AG09309 (cell line): Measurements from ENCODE around the gene CMTM4.

Experiments used
- DNase-seq: peaks from one replicate; pipeline ENCODE4 v3.0.0-alpha.2; 2010; ENCODE audit warnings: low read depth
- H3K4me3 ChIP-seq: 2 replicates; pipeline ENCODE4 v1.5.1; 2011; ENCODE audit warnings: mild to moderate bottlenecking, low read depth, low read length, moderate library complexity; ENCODE audit not compliant: control insufficient read depth
- TF ChIP-seq, protein P1 (sequence below): IDR thresholded peaks from 2 replicates; pipeline ENCODE4 v1.5.1; 2011; ENCODE audit warnings: mild to moderate bottlenecking, low read depth, low read length, inconsistent platforms; ENCODE audit not compliant: insufficient read depth, control insufficient read depth; ENCODE audit errors: missing control alignments

CMTM4 gene

DNA sequence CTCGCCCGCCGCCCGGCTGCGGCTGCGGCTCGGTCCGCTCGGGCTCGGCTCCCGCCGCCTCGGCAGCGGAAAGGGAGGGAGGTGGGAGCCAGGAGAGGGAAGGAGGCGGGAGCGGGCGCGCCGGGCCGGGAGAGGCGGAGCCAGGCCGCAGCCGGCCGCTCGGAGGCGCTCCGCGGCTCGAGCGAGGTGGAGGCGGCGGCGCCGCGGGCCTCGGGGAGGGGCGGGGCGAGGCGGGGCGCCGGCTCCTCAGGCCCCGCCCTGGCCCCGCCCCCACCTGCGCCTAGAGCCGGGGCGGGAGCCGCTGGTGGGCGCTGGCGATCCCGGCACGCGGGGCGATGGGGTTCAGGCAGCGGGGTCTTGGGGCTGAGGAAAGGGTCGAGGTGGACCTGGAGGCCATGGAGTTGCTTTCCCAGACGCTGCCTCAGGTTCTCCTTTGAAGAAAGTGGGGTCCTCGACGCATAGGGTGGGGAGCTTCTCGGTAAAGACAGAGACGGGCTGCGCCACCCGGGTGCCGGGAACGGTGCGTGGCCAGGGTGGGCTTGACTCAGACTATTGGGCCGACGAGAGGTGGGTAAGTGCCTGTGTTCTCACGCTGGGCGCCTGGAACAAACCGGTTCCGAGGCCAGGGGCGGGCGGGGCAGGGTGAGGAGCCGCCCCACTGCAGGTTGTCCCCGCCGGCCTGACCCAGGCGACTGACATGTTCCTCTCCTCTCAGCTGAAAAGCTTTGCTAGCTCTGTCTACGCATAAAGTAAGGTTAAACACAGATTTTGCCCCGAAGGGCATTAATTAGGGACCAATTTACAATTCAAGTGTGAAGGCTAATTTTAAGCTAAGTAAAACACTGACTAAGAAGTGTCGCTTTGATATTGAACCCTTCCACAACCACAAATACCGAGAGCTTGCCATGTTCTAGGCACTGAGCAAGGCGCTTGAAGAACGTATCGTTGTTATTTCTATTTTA, at the start of gene CMTM4:
Gene CMTM4 (minus strand): TSS at position 75 of the 962 bp plus-strand sequence. CDS start 218 bp downstream, outside the sequence.
- TF ChIP-seq, protein P1, sequence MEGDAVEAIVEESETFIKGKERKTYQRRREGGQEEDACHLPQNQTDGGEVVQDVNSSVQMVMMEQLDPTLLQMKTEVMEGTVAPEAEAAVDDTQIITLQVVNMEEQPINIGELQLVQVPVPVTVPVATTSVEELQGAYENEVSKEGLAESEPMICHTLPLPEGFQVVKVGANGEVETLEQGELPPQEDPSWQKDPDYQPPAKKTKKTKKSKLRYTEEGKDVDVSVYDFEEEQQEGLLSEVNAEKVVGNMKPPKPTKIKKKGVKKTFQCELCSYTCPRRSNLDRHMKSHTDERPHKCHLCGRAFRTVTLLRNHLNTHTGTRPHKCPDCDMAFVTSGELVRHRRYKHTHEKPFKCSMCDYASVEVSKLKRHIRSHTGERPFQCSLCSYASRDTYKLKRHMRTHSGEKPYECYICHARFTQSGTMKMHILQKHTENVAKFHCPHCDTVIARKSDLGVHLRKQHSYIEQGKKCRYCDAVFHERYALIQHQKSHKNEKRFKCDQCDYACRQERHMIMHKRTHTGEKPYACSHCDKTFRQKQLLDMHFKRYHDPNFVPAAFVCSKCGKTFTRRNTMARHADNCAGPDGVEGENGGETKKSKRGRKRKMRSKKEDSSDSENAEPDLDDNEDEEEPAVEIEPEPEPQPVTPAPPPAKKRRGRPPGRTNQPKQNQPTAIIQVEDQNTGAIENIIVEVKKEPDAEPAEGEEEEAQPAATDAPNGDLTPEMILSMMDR: no peak
- DNase-seq: peak; percentile 29
- peak within 1 kb of the TSS; percentile 74 for H3K4me3 ChIP-seq

DNA sequence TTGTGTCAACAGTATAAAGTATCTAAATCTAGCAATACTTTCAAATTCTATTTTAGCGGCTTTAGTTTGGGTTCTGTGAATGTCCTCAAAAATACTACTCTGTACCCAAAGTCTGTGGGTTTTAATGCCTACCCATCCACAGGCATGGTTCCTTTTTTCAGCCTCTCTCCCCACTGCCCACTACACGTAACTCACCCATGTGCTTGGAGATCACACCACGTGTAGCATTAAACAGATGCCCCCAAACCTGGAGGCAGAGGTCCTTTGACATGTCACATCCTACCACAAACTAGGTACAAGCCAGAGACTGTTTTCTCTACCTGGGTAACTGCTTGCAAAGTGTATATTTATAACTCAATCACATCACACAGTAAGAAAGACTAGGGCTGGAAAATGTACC, 49.5 kb upstream of the CMTM4 start:
- DNase-seq: no peak
- no peak overlapping the region for H3K4me3 ChIP-seq
- TF ChIP-seq, protein P1: no peak

DNA sequence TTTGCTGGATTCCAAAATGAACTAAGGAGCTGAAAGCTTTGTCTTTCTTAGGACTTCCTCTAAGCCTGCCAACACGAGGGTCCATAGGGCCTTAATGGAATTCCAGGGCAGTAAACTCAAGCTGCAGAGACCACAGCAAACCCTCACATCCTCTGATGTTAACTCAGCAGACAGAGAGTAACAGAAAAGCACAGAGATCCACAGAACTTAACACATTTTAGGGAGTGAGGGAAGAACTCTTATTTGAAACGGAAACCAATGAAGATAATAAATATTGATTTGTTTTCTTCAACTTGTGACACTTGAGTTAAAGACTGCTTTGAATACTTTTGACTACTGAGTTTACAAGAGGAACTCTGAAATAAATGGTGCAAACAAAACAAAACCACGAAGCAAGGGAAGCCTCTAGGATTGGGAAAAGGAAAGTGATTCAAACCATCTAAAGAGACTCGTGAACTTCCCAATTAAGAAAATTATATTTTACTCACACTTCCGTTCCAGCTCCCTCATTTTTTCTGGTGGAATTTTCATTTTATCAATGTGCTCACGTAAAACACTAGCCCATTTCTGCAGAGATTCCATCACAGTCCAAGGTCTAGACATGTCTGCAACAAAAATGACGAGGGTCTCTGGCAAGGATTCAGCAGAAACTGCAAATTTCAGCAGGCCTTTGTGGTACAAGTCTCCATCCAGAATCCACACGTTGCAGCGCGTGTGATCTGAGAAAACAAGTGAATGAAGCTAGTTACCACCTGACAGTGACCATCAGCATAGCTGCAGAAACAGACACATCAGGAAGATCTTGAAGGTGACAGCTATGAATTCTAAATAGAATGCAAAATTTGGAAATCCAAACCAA, 45.6 kb upstream of the CMTM4 start:
- DNase-seq: no peak
- TF ChIP-seq, protein P1: no peak
- H3K4me3 ChIP-seq: no peak overlapping the region

DNA sequence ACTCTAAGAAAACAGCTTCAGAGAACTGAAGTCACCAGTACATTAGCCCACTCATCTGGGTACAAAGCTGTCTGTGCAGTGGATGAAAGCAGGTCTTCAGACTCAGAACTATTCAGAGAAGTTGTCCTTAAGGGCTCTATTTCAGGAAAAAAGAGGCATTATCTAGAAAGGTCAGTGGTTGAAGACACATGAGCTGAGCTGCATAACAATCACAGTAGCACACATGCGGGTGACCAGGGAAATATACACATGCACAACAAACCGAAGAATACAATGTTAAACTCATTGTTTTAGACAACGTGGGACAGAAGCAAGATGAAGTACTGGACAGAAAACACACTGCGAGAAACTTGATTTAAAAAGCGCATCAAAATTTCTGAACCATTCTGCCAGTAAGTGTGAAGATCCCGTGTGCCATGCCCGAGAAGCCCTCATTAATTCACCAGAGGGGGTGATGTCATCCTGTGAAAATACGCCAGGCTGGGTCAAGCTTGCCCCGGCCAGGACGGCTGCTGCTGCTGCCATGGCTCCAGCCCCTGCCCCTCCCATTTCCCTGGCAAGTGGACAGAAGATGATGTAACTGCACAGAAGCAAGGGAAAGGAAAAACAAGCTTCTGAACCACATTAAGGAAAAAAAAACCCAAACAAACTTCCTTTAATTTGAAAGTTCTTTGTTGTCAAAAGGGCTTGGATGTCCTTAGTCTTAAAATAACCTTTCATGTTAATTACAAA, 44.8 kb upstream of the CMTM4 start:
- peak; percentile 71 for DNase-seq
- no peak overlapping the region for H3K4me3 ChIP-seq
- TF ChIP-seq, protein P1: no peak

DNA sequence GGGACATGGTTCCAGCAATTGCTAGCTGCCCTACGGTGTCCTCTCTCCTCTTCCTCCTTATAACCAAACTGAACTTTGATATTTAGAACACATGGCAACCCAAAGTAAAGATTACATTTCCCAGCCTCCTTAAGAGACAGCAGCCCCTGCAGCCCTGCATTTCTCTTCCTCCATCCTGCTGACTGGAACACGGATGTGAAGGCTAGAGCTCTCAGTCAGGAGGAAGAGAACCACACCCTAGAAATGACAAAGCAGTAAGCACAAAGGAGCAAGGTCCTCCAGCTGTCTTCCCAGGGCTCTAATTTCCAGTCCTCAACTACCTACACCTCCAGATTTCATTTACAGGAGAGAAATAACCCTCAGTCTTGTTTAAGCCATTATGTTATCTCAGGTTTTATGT, 44.0 kb upstream of the CMTM4 start:
- TF ChIP-seq, protein P1: no peak
- no peak overlapping the region for H3K4me3 ChIP-seq
- DNase-seq: no peak

DNA sequence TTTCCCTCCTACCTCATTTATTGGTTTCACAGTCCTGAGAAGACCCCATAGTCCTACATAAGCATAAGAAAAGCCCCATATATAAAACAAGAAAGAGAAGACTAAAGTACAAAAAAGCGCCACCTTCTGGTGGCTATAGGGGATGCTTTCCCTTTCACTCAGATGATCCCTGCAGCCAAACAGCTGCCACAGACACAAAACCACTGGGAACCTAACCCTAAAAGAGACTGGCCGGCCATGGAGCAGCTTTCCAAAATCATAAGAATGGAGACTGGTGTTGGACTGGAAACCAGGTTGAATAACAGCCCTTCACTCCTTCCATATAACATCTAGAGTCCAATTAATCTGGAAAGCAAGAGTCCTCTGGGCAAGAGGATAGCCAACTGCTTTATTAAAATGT, 43.5 kb upstream of the CMTM4 start:
- no peak for DNase-seq
- TF ChIP-seq, protein P1: peak; percentile 67

More for the DNA sequence above, 43.5 kb upstream of the CMTM4 start:
- H3K4me3 ChIP-seq: no peak overlapping the region
